Cerebellar cortex (tissue), 1 donor: Measurements from ENCODE around the gene ZNF436.
A peak's percentile ranks its signal among the peaks of the same experiment; 100 is the strongest.
"Not testable (repeated sequence)": the region's sequence is repeated elsewhere in the genome, so short reads cannot be mapped to it uniquely, and the experiment has no call there.

Experiments used
- DNase-seq: peaks from one replicate; pipeline ENCODE4 v3.0.0-alpha.2; 2015; ENCODE audit warnings: low spot score

ZNF436 gene

DNA sequence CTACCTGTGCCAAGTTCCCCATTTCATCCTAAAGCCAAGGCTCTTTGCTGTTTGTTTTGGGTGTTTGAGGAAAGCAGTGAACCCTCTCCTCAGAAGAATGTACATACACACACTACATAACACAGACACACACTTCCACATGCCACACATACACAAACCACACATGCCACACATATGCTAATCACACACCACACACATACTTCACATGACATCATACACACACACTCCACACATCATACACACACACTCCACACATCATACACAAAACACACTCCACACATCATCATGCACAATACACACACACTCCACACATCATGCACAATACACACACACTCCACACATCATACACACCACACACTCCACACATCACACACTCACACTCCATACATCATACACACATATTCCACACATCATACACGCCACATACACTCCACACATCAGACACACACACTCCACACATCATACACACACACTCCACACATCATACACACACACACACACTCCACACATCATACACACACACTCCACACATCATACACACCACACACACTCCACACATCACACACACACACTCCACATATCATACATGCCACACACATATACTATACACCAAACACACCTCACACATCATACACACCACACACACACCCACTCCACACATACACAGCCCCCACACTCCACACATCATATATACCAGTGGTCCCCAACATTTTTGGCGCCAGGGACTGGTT is 22.7 kb upstream of the ZNF436 start:
- DNase-seq: no peak

DNA sequence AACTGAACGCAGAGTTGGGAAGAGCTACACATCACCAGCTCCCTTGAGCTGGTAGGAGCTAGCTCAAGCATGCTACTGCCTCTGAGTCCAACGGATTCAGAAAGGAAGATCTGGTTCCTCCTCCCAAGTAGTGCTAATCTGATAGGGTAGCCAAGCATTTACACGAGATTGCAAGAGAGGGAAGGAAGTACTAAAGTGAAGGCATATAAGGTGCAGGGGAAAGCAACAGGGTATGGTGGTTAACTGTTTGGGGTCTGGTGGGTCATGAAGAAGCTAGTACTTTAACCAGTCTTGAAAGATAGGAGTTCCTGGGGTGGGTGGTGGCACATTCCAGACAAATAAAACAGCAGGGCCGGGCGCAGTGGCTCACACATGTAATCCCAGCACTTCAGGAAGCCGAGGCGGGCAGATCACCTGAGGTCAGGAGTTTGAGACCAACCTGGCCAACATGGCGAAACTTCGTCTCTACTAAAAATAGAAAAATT is 20.2 kb upstream of the ZNF436 start:
- no peak for DNase-seq

DNA sequence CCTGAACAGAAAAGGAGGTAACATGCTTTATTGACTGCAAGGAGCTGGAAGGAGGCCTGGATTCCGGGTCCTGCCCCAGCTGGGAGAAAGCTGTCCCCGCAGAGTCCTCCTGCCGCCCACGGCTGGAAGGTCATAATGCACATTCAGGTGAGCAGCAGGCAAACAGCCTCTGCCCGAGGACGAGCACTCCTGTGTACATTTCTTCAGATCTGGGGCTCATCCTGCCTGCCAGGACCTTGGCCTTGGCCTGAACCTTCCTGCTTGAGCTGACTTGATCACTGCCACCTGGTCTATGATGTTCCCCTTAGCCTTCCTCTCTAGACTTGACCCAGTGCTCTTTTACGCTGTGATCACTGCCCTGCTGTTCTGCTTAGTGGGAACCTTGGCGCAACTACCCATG is 17.9 kb upstream of the ZNF436 start:
- no peak for DNase-seq

DNA sequence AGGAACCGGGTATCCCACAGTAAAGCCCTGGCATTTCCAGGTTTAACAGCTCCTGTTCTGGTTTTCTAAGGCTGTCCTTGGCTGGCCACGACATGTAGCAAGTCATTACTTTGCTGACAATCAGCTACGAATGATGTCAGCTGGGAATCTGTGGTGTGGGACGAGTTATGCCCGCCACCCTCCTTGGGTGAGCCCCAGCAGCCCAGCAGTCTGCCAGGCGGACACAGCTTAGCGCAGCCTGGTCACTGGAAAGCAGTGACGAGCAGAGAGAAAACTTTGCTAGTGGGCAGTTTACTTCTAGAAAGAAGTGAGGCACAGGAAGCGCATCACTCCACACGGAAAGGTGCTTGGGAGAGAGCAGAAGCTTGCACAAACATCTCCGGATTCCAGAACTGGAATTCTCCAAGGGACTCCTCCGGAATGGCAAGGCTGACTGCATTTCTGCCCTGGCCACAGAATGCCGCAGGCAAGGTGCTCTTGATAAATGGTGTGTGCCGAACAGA is 15.5 kb upstream of the ZNF436 start:
- DNase-seq: no peak

DNA sequence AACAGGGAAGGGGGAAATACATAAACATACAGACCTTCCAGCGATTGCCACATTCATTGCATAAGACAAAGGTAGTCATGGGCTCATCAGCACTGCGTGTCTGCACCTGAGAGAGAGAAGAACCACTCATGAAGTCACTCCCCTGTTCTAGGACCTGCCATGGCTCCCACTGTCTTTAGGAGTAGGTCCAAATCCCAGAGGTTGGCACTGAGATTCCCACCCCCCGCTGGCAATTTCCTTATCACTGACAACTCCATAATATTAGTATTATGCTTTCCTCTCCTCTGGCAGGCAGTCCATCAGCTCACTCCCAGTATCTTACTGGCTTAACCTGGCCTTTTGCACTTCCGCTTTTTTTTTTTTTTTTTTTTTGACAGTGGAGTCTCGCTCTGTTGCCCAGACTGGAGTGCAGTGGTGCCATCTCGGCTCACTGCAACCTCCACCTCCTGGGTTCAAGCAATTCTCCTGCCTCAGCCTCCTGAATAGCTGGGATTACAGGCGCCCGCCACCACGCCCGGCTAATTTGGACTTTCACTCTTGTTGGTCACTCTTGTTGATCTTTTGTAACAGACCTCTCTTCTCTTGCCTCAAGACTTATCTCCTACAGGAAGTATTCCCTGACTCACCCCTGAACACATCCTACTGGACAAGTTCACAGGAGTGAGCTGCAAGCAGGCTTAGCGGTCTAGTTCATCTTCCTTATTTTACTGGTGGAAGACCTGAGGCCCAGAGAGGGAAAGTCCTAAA is 14.8 kb upstream of the ZNF436 start:
- no peak for DNase-seq

DNA sequence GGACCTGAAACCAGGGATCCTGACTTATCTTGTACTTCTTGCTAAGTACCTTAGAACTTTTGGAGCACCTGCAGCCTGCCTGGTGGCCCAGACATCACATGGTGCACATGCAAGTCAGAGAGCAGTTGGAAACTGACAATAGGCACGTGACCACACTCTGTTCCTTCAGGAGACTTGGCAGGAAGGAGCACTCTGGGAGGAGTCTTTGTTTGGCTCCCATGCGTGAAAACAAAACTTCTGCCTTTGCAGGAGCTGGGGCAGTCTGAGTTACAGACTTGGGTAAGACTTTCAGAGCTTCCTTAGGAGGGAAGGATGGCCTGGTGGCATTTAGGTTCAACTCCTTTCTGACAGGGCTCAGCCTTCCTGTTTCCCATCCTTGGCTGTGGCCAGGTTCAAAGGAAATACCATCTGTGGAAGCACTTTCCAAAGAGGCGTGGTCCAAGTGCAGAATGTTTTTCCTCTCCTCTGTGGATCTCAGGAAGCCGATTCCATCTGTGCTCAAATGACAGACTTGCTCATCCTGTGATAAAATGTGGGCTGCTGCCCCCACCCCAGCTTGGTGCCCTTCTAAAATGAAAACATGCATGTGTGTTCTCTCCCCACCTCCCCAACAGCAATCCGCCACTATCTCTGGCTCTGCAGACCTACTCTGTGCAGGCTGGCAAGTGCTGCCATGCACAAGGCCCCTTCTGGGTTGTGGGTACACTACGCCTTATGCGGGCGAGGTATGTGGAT is 14.1 kb upstream of the ZNF436 start:
- DNase-seq: no peak

DNA sequence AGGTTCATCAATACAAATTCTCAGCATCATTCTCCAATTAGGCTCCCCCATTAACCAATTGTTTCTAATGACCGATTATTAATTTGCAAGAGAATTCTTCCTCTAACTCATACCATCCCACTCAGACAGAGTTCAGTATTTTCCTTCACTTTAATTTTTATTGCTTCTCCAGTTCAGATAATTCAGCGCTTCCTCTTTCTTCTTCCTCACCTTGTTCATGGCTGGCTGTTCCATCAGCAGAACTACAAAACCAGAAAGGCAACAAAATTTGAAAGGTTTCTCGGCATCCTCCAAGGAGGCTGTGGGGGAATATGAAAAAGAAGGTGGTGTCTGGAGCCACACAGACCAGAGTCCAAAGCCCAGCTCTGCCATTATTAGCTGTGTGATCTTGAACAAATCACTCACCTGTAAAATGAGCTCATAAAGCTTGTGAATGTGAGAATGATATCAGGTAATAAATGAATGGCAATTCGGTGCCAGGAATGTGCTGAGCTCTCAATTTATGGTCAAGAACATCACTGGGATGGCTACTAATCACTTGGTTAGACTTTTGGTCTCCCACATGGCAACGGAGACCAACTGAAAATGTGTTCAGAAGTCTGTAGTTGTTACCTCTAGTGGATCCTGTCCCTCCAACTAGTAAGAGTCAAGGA is 11.7 kb upstream of the ZNF436 start:
- DNase-seq: no peak

DNA sequence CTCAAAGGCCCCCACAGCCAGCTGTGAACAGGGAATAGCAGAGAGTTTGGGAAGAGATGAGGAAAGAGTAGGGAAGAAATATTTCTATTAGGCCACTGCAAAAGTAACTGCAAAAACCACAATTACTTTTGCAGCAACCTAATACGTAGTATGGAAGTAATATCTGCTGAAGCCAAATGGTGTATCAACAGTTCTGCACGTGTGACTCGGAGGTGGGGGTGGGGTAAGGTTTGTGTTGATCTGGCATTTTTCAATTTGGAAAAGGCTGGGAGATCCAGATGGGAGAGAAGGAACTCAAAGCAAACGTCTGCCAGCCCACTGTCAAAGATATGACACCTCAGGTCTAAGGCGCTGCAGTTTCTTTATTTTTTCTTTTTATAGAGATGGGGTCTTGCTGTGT is 11.1 kb upstream of the ZNF436 start:
- DNase-seq: no peak

DNA sequence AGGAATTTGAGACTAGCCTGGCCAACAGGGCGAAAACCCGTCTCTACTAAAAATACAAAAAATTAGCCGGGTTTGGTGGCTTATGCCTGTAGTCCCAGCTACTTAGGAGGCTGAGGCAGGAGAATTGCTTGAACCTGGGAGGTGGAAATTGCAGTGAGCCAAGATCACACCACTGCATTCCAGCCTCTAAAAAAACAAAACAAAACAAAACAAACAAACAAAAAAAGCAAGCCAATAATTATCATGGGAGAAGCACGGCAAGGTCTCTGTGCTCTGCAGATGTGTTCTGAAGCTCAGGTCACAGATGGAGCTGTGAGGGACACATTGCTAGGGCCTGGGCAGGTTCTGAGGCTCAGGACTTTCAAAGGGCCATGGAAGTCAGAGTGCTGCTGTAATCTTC is 10.6 kb upstream of the ZNF436 start:
- not testable (repeated sequence) for DNase-seq

DNA sequence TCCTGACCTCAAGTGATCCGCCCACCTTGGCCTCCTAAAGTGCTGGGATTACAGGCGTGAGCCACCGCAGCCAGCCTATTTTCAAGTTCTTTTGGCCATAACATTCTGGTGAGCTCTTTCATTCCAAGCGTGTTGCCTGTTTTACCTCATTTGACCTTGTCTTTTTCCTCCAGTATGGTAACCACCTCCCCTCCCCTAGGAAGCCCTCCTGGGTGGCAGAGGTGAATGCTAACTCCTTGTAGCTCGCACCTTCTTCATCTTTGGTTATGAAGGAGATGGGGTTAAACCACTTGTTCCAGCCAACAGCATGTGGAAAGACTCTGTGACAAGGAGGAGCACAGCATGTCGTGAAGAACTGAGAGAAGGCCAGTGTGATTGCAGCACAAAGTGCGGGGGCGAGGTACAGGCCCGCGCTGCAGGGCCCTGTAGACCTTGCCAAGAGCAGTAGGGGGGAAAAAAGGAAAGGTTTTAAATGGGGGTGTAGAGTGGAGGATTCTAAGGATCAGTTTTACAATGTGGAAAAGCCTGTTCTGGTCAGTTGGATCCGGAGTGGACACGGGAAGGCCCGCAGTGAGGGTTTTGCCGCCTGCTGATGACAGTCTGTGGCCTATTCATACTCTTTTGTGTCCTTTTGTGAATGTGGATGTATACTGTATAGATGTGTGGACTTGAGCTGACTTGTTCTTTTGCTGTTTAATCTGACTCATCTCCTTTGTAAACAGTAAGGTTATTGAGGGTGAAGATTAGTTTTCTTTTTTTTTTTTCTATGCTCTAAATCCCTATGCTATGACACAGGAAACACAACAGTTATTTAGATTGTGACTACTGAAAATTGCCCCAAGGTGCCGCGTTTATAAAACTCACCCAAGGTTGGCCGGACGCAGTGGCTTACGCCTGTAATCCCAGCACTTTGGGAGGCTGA is 7.5 kb upstream of the ZNF436 start:
- DNase-seq: peak; percentile 56

DNA sequence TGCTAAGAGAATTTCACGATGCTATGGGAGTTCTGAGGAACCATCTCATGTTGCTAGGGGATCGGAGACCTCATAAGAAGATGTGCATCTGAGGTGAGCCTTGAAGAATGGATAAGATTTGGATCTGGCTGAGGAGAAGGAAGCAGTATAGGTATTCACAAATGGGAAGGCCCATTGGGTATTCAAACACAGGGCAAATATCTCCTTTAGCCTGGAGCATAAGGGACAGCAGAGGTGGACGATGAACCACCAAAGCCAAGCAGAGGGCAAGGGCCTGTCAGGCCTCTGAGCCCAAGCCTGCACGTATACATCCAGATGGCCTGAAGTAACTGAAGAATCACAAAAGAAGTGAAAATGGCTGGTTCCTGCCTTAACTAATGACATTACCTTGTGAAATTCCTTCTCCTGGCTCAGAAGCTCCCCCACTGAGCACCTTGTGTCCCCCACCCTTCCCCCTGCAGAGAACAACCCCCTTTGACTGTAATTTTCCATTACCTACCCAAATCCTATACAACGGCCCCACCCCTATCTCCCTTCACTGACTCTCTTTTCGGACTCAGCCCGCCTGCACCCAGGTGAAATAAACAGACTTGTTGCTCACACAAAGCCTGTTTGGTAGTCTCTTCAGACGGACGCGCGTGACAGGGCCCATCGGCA is 4.6 kb upstream of the ZNF436 start:
- DNase-seq: not testable (repeated sequence)

DNA sequence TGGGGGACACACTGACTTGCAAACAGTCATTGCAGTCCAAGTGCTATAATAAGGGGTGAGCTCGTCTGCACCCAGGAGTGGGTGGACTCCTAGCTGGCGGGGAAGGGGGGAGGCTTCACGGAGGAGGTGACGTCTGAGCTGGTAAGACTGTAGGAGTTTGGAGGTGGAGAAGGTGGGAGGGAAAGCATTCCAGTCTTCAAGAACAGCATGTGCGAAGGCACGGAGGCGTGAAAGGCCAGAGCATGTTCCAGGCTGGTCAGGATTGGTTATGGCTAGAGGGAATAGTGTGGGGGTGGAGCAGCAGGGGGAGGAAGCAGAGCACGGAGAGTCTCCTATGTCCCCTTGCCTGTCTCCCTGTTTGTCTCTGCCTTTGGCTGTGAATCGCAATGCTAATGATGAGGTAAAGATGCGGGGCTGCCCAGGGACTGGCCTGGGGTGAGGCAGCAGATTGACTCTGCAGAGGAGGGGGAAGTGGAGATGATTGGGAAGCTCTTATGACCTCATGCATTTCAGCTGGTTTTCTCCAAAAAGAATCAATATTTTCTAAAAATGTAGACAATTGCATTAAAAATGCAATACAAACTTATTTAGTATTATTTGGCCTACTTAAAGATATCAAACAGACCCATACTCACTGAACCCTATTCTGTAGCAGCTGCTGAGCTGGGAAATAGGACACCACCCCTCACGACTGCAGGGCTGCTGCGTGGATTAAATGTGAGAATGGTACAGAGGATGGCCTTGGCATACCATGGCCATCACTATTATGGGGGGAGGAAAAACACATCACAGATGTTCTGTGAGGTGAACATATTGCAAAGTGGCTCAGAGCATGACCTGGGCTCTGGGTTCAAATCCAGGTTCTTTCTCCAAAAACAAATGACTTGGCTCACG is 2.6 kb upstream of the ZNF436 start:
- no peak for DNase-seq

DNA sequence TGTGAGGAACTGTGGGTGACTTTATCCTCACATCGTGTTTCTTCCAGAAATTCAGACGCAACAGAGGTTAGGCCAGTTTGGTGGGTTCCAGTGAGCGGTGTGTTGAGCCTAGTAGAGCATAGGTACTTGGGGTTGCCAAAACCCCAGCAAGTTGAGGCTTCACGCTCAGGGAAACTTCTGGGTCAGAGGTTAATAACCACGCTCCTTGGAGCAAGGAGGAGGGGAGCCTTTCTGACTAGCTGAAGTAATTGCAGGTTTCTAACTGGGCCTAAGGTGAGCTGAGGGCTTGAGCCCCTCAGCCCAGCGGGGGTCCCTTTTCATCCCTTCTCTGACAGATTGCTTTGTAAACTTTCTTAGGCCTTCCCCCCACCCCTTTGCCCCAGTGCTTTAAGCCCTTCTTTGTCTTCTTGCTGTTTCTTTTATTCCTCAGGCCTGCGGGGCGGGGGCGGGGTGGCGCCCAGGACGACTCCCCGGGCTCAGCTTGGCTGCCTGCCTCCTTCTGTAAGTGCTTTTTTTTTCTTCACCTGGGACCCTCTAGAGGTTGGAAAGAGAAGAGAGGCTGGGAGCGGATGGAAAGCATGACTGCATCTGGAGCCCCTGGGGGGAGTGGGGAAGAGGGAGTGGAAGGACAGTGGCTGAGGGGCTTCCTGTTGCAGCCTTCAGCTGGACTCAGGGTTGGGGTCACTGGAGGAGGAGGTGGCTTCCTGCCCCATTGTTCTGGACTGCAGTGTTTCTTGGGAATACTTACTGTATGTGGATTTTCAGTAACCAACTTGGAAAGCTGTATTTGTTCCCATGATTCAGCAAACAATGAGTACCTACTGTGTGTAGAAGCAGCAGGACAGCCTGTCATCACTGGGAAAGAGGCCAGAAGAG is 1.3 kb upstream of the ZNF436 start:
- DNase-seq: no peak

DNA sequence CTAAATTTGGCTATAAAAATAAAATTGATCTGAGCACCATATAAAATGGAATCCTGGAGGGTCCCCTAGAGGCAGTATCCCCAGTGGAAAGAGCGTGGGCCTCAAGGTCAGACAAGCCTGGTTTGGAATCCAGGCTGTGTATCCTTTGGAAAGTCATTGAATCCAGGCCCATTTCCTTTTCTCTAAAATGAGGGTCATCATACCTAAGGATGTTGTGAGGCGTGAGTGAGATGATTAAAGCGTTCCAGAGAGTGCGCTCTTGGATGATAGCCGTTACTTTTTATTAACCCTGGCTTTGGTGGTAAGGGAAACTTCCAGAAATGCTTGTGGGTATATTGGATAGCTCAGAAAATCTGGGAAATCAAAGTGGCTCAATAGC is 683 bp upstream of the ZNF436 start:
- DNase-seq: no peak

DNA sequence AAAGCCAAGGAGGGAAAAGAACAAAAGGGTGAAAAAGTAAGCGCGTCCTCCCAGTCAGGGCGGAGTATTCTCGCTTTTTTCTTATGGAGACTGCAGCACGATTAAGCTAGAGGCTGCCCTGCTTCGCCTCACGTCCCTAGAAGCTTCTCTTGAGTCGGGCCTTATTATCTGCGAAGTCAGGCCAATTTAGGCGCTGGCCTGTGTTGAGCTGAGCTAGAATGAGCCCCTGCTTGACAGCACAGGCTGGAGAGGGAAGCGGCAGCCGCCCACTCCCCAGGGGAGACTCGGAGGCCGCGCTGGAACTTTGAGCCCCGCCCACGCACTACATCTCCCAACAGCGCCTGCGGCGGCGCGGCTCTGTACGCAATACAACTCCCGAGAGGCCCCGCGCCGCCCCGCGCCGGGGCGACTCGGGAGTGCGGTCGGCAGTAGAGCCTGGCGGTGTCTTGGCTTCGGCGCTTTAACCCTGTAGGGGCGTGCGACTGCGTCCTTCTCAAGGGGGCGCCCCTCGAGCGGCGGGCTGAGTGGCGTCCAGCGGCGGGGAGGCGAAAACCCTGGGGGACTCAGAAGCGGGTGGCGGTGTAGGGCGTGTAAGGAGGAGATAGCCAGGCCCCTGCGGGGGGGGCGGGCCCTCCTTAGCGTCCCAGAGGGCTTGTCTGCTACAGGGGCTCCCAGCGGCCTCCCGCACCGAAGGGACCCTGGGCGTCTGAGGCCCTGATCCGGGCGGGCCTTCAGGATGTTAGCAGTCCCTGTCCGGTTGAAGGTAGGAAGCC is 888 bp downstream of the ZNF436 start:
- DNase-seq: peak; percentile 89

DNA sequence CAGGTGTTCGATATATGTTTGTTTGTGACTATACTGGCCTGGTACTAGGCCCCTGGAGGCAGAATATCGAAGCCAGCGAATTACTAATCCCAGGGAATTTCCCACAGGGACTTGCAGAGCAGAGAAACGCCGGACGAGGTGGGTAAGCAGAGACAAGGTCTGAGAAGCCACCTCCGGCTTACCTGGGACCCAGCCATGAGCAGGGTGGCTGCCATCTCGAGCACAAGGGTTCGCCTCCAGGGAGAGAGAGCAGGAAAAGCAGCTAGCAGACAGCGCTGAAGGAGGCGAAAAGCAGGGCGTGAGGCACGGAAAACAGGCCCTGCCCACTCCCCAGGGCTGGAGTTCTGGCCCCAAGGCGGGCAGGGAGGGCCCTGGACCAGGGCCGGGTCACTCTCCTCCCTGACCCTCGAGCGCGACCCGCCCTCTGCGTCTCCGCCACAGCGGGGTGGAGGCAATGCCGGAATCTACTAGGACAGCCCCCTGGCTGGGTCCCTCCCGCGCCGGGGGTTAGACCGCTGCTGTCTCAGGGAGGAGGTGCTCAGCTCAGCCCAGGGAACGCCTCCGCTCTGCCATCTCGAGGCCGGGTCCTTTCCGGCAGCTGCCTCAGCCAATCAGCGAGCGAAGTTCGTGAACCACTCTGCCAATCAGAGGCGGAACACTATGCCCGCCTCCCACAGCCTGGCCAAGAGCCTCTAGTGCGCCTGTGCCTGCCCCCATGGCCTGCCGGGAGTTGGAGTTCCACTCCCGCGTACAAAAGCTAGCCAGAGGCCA is 1.7 kb downstream of the ZNF436 start:
- peak; percentile 99 for DNase-seq

DNA sequence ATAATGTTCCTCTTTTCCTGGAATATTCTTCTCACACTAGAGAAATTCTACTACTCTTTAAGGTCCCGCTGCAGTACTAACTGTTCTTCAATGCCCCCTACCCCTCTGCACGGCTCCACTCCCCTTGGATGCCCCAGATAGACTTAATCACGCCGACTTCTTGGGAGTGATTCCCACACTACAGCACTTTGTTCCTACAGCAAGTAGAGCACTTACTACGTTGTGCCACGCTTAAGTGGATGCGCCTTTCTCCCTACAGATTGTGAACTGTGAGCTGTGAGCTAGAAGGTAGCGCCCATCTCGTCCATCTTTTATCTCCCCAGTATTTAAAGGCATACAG is 2.2 kb downstream of the ZNF436 start:
- DNase-seq: peak; percentile 21
